ENCODE data around the gene B9D1.

The B9D1 gene

GRCh38 chr17:19321481-19322128, 40.9 kb downstream of the B9D1 start:
- no peak for DNase-seq

GRCh38 chr17:19320876-19321275, 41.6 kb downstream of the B9D1 start:
- no peak for DNase-seq

DNA sequence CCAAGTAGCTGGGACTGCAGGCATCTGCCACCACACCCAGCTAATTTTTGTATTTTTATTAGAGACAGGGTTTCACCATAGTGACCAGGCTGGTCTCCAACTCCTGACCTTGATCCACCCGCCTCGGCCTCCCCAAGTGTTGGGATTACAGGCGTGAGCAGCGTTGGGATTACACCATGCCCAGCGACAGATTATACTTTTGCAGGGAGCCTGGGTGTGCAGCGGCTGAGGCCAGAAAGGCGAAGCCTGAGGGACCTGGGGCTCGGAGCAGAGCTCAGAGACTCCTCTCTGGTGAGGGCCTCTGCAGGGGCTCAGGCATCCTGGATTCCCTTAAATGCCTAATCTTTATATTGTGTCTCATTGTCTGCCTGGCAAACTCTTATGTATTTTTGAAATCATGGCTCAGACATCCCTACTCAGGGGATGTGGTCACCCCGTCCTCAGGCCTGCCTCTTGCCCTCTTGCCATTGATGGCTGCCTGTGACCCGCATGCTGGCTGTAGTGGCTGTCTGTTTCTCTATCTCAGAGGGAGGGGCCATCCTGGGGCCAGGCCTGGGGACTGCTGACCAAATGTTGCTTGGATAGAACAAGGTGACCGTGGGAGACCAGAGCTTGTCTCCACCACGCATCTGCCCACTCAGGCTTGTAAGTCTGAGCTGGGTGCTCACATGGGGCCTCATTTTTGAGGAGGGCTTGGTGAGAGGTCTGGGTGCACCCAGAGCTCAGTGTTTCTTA, 42.6 kb downstream of the B9D1 start:
- DNase-seq, result no peak

- no peak for DNase-seq
These were observed 43.9 kb downstream of the B9D1 start for GRCh38 chr17:19318611-19319010.

GRCh38 chr17:19317359-19318095, 45.0 kb downstream of the B9D1 start:
- DNase-seq, result peak in 54 of 56 donors; percentile 37 to 98 (median 90)

DNA sequence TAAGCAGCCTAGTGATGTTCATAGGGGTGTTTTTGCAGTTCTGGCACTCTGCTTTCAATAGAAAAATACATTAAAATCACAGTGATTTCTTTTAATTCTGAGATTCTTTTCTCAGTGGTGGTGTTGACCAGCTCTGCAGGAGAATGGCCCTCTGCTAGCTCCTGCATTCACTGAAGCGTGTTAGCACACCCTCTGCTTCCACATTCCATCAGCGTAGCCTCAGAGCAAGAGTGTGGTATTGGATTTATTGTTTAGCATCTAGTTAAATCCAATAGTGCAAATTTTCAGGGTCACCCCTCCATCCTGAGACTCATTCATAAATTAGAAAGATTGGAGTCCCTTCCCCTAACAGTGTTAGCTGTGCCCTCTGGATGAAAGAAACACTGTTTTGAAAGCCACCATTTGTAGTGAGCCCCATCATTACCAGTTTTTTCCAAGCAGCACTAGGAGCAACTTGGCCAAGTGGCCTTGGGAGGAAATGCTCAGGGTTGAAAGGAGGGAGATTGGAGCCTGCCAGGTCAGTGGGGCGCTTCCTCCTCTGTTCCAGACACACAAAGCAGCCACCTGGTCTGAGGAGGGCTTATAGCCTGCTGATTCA, 45.7 kb downstream of the B9D1 start:
- no peak for DNase-seq

DNA sequence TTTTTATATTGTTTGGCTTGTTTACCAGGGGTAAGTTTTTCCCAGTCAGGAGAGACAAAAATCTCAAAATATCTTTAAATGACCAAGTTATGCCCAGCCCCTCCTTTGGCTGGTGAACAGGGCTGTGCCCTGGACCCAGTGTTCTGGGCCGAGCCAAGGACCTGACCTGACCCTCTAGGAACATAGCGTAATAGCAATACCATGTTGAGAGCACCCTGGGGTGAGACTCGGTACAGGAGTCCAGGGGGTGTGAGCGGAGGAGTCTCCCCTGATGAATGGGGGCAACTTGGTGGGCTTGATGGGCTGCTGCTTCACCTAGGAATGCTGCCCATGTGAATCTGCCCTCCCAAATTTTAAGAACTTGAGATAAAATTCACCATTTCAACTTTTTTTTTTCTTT, 47.4 kb downstream of the B9D1 start:
- no peak for DNase-seq

DNA sequence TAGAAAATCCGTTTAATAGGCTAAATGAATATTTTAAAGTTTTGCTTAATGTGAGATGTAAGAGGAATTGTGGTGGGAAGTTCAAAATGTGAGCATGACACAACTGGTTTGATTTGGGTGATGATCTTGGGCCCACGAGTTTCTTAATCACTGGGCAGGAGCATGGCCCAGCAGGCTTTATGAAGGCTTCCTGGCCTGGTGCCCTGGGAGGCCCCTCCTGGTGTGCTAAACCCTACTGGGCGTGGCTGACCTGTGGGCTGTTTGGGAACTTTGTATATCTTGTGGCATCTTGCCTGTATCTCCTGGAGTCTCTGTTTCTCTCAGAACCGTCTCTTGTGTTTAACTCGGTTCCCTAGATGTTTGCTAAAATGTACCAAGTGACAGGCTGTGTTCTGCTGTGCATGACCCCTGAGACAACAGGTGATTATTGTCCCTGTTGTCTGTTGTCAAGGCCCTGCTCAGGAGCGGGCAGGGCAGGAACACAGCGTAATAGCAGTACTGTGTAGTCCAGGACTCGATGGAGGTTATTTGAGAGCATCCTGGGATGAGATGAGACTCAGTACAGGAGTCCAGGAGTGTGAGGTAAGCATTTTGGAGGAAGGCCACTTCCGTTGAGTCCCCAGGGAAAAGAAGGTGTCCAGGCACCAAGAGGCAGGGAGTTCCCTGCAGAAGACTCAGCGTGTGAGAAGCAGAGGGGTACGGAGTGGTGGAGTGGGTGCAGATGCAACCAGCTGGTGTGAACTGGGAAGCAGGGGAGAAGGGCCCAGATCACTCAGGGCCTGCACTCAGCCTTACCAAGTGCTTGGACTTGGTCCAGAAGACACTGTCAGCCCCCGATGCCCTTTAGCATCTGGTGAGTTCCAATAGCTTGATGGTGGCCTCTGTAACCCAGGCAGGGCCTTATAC, 48.5 kb downstream of the B9D1 start:
- DNase-seq, result no peak

- DNase-seq, result no peak
These were observed 49.3 kb downstream of the B9D1 start for GRCh38 chr17:19313066-19313745.

- DNase-seq, result no peak
These were observed 50.1 kb downstream of the B9D1 start for GRCh38 chr17:19312406-19312805.

GRCh38 chr17:19311421-19312215, 50.9 kb downstream of the B9D1 start:
- no peak for DNase-seq

DNA sequence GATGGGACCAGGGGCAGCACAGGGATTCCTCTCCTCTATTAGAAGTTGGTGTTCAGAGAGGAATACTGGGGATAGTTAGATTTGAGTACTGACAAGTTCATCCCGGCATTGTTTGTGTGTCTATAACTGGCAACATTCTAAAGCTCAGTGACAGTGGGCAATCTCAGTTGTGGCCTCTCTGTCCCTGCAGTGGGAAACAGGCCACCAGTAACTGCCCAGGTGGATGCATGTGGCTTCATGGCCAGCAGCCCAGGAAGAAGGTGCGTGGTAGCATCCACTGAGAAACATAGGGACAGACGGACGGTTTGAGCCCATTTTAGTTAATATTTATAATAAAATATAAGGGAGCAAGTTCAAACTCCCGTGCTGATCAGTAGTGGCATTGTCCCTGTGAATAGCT, 51.5 kb downstream of the B9D1 start:
- no peak for DNase-seq

- no peak for DNase-seq
These were observed 52.4 kb downstream of the B9D1 start for GRCh38 chr17:19310151-19310550.

DNA sequence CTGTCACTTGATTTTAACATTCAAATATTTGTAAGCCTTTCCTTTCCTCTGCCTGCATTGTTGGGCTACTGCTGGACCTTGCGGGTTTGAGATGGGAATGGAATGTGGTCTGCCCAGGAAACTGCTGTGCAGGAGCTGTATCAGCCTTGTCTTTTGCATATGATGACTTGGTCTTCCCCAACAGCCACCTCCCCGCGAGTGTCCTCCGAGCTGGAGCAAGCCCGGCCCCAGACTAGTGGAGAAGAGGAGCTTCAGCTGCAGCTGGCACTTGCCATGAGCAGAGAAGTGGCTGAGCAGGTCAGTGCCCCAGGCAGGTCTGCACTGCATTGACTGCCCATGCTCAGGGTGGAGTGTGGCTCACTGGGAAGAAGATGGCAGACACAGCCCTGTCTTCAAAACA, 52.8 kb downstream of the B9D1 start:
- no peak for DNase-seq

- no peak for DNase-seq
These were observed 54.1 kb downstream of the B9D1 start for GRCh38 chr17:19308398-19308797.

DNA sequence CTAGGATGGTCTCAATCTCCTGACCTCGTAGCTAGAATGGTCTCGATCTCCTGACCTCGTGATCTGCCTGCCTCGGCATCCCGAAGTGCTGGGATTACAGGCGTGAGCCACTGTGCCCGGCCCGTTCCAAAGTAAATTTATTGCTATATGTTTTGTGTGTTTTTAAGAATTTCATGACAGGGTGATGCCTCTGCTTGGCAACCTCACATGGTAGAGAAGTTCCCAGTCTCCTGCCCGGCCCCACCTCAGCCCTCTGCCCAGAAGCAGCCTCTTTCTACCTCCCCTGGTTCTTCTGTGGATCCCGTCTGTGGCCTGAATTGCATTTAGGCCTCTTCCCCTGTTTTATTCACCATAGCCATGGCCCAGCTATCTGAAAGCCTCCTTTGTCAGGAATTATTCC, 55.0 kb downstream of the B9D1 start:
- no peak for DNase-seq

DNA sequence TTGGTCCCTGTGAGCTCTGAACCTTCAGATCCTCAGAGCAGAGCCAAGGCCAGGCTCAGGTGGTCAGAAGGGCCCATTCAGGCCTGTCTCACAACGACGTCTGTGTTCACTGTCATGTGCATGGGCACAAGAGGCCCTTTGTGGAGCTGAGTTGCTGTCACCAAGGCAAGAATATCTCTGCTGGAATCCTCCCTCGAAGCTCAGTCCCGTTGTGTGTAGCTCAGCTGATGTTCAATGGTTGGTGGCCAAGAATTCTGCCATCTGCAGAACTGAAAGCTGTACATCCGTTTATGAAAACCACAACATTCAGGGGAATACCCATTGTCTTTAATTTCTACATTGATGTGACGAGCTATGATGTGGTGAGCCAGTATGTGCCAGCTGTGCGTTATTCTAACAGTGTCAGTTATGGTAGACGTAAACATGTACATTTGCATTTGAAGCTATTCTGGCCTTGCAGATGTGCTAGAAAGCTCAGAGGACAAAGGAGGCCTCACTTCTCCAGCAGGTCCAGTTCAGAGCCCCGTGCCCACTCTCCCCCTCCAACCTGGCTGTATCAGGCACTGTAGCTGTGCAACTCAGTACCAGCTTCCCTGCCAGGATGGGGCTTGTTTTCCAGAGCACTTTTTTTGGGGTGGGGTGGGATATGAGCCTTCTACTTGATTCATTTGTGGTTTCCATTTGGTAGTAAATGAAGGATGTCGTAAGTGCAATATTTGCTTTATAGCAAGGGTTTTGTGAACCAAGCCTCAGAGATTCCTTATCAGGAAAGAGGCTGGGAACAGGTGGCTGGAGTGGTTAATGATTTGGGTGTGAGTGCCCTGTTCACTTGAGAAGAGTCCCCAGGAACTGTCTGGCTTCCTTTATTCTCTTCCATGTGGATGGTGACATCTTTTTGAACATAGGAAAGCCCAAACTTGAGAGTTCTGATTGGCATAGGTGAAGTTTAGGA, 56.1 kb downstream of the B9D1 start:
- DNase-seq, result peak in 54 of 56 donors; percentile 31 to 96 (median 83)

- no peak for DNase-seq
These were observed 56.8 kb downstream of the B9D1 start for GRCh38 chr17:19305761-19306159.
